GM23338 (cell line): ENCODE results near the gene PLD2. TPM values are rescaled to one million over a fixed set of nuclear protein-coding genes. Genes with fewer than 3 reads are reported as not detected.

Source experiments
- ATAC-seq: fragments of 200-7000 bp; cut with Tn5 transposase; 3 replicates; pipeline ENCODE4 v1.9.1; 2020
- DNase-seq: peaks from one replicate; pipeline ENCODE4 v3.0.0-alpha.2; 2015; ENCODE audit warnings: low spot score
- H2AFZ ChIP-seq: fragments of 200-600 bp; sonication (generic); 2 replicates; pipeline ENCODE4 v1.8.0; 2016; ENCODE audit warnings: antibody characterized with exemption, mild to moderate bottlenecking, moderate library complexity
- H3F3A ChIP-seq: fragments of 200-600 bp; sonication (generic); replicated peaks from 2 replicates; pipeline ENCODE4 v1.8.0; 2017; ENCODE audit warnings: antibody characterized with exemption, mixed run types, low read depth
- H3K27ac ChIP-seq: fragments of 200-600 bp; sonication (generic); 2 replicates; pipeline ENCODE4 v1.6.1; 2016; ENCODE audit warnings: low read depth
- H3K27me3 ChIP-seq: fragments of 200-600 bp; sonication (generic); 2 replicates; pipeline ENCODE4 v1.8.0; 2016; ENCODE audit warnings: mild to moderate bottlenecking, mixed run types, moderate library complexity; ENCODE audit not compliant: insufficient read depth
- H3K36me3 ChIP-seq: fragments of 200-600 bp; sonication (generic); 2 replicates; pipeline ENCODE4 v1.8.0; 2016; ENCODE audit warnings: mild to moderate bottlenecking; ENCODE audit not compliant: insufficient read depth
- H3K4me1 ChIP-seq: fragments of 200-600 bp; sonication (generic); 2 replicates; pipeline ENCODE4 v1.8.0; 2016; ENCODE audit warnings: mild to moderate bottlenecking, moderate library complexity; ENCODE audit not compliant: insufficient read depth
- H3K4me2 ChIP-seq: fragments of 200-600 bp; sonication (generic); 2 replicates; pipeline ENCODE4 v1.7.1; 2017; ENCODE audit warnings: mixed run types
- H3K4me3 ChIP-seq: fragments of 200-600 bp; sonication (generic); 2 replicates; pipeline ENCODE4 v1.6.1; 2016; ENCODE audit warnings: mixed run types
- H3K79me2 ChIP-seq: fragments of 200-600 bp; sonication (generic); replicated peaks from 2 replicates; pipeline ENCODE4 v1.8.0; 2017; ENCODE audit warnings: mild to moderate bottlenecking; ENCODE audit not compliant: insufficient read depth
- H3K9me2 ChIP-seq: fragments of 200-600 bp; sonication (generic); 2 replicates; pipeline ENCODE4 v1.8.0; 2017; ENCODE audit not compliant: insufficient read depth
- H4K20me1 ChIP-seq: fragments of 200-600 bp; sonication (generic); replicated peaks from 2 replicates; pipeline ENCODE4 v1.8.0; 2017; ENCODE audit warnings: mild to moderate bottlenecking; ENCODE audit not compliant: insufficient read depth
- H3K27ac Mint-ChIP-seq: 2 replicates; pipeline ENCODE4 v1.8.0; 2020; ENCODE audit warnings: inconsistent platforms, mild to moderate bottlenecking, moderate library complexity, mixed read lengths
- H3K27me3 Mint-ChIP-seq: 3 replicates; pipeline ENCODE4 v1.8.0; 2022; ENCODE audit warnings: low read depth, mild to moderate bottlenecking, moderate library complexity, mixed read lengths, inconsistent platforms; ENCODE audit not compliant: insufficient read depth, poor library complexity
- H3K36me3 Mint-ChIP-seq: 3 replicates; pipeline ENCODE4 v1.8.0; 2021; ENCODE audit warnings: low read depth, mild to moderate bottlenecking, inconsistent platforms, moderate library complexity, mixed read lengths
- H3K4me1 Mint-ChIP-seq: 3 replicates; pipeline ENCODE4 v1.8.0; 2020; ENCODE audit warnings: mild to moderate bottlenecking, inconsistent platforms, mixed read lengths
- H3K4me3 Mint-ChIP-seq: 3 replicates; pipeline ENCODE4 v1.8.0; 2021; ENCODE audit warnings: moderate library complexity, mild to moderate bottlenecking, inconsistent platforms, mixed read lengths
- H3K9me3 Mint-ChIP-seq: 3 replicates; pipeline ENCODE4 v1.8.0; 2020; ENCODE audit warnings: moderate library complexity, mild to moderate bottlenecking, inconsistent platforms, mixed read lengths
- EZH2phosphoT487 ChIP-seq: fragments of 200-600 bp; sonication (generic); IDR thresholded peaks from one replicate; pipeline ENCODE4 v1.8.1; 2018; ENCODE audit warnings: antibody characterized with exemption; ENCODE audit not compliant: unreplicated experiment
- STAT1 ChIP-seq: IDR thresholded peaks from one replicate; pipeline ENCODE4 v1.6.1; 2016; ENCODE audit warnings: antibody characterized with exemption; ENCODE audit not compliant: unreplicated experiment
- ZNF462 ChIP-seq: fragments of 250-450 bp; sonication (Bioruptor Pico); IDR thresholded peaks from 2 replicates; pipeline ENCODE4 v1.5.0; 2020; ENCODE audit warnings: mild to moderate bottlenecking, moderate library complexity
- polyA plus RNA-seq: library from polyadenylated mRNA; unstranded; fragments of >200 nt; fragmentation: Nextera tagmentation; extraction: Ambion mirVana; gene quantifications from 2 replicates; pipeline ENCODE4 v1.2.1, GENCODE V29; 2016
- total RNA-seq: library from RNA; depleted of rRNA; stranded (reverse); fragments of >200 nt; shearing (Covaris generic); gene quantifications from 2 replicates; pipeline ENCODE4 v1.2.3, GENCODE V29; 2014
- TF ChIP-seq, protein P1 (sequence below): IDR thresholded peaks from one replicate; pipeline ENCODE4 v1.6.1; 2018; ENCODE audit warnings: antibody characterized with exemption; ENCODE audit not compliant: unreplicated experiment

PLD2 gene
- total and polyA plus RNA-seq, 2 experiments from 2014 or later = 20.2 to 55.9 TPM

- ATAC-seq (no peak), DNase-seq (no peak)
- Histone ChIP-seq H3K27ac (no peak overlapping the region), H3K4me3 (no peak overlapping the region), H3K79me2 (peaks cover 82% of the 10 kb centered on the region), H3K36me3 (no peaks in the 10 kb centered on the region), H3K9me2 (no peaks in the 10 kb centered on the region), H3K27me3 (no peaks in the 10 kb centered on the region), H2AFZ (no peak overlapping the region), H3F3A (no peaks in the 10 kb centered on the region), H4K20me1 (peaks cover 19% of the 10 kb centered on the region), H3K4me2 (no peak overlapping the region), H3K4me1 (0 out of 2 replicates have a peak, but pooled peaks cover 4% of the 10 kb centered on the region)
- Mint-ChIP-seq H3K27ac (no peak overlapping the region), H3K27me3 (peaks cover 2% of the 10 kb centered on the region), H3K36me3 (no peaks in the 10 kb centered on the region; the same call in 2 of the 3 replicates), H3K4me3 (no peak overlapping the region; the same call in 2 of the 3 replicates), H3K4me1 (peaks cover 29% of the 10 kb centered on the region), H3K9me3 (no peaks in the 10 kb centered on the region)
- TF ChIP-seq, protein P1, sequence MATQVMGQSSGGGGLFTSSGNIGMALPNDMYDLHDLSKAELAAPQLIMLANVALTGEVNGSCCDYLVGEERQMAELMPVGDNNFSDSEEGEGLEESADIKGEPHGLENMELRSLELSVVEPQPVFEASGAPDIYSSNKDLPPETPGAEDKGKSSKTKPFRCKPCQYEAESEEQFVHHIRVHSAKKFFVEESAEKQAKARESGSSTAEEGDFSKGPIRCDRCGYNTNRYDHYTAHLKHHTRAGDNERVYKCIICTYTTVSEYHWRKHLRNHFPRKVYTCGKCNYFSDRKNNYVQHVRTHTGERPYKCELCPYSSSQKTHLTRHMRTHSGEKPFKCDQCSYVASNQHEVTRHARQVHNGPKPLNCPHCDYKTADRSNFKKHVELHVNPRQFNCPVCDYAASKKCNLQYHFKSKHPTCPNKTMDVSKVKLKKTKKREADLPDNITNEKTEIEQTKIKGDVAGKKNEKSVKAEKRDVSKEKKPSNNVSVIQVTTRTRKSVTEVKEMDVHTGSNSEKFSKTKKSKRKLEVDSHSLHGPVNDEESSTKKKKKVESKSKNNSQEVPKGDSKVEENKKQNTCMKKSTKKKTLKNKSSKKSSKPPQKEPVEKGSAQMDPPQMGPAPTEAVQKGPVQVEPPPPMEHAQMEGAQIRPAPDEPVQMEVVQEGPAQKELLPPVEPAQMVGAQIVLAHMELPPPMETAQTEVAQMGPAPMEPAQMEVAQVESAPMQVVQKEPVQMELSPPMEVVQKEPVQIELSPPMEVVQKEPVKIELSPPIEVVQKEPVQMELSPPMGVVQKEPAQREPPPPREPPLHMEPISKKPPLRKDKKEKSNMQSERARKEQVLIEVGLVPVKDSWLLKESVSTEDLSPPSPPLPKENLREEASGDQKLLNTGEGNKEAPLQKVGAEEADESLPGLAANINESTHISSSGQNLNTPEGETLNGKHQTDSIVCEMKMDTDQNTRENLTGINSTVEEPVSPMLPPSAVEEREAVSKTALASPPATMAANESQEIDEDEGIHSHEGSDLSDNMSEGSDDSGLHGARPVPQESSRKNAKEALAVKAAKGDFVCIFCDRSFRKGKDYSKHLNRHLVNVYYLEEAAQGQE = no peak
- TF ChIP-seq STAT1 = no peak
- no peak for TF ChIP-seq EZH2phosphoT487
- no peak for TF ChIP-seq ZNF462 (CRISPR knock-in tag)
These were observed 33.3 kb downstream of the PLD2 start for GRCh38 chr17:4839965-4840892.
